Posterior cingulate gyrus (tissue), 11 donors: Measurements from ENCODE around the gene RET.

Source experiments
- DNase-seq, 10 donors: peaks; one replicate each; pipeline versions ENCODE4 v3.0.0 to v3.0.0-alpha.2; 2020 to 2021; ENCODE audit warnings: mixed read lengths in 3 of 10
- intact Hi-C: fragments of 100-400 bp; cut with DNase I; formaldehyde crosslinking; loops from one replicate; pipeline ENCODE4 v1.15.1; 2023

RET gene

DNA sequence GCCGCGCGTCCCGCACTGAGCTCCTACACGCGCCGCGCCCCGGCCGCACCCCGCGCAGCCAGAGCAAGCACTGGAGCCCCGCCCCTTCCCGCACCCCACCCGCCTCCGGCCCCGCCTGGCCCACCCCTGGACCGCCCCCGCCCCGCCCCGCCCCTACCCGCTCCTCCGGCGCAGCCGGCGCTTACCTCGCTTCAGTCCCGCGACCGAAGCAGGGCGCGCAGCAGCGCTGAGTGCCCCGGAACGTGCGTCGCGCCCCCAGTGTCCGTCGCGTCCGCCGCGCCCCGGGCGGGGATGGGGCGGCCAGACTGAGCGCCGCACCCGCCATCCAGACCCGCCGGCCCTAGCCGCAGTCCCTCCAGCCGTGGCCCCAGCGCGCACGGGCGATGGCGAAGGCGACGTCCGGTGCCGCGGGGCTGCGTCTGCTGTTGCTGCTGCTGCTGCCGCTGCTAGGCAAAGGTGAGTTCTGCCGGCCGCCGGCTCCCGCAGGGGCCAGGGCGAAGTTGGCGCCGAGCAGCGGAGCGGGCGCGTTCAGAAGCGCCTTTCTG is at the start of gene RET:
Gene RET, plus strand, starts transcription at position 194 of the 545 bp plus-strand sequence. Its CDS starts 190 bp downstream, at position 384.
- intact Hi-C loops: no loop called here
- DNase-seq: peak in 5 of 10 donors; percentile 26 to 90 (median 47)

- peak in 1 of 10 donors; percentile 41 for DNase-seq
- intact Hi-C loops: no loop called here
Measured at GRCh38 chr10:43027331-43027955, 49.4 kb upstream of the RET start.

DNA sequence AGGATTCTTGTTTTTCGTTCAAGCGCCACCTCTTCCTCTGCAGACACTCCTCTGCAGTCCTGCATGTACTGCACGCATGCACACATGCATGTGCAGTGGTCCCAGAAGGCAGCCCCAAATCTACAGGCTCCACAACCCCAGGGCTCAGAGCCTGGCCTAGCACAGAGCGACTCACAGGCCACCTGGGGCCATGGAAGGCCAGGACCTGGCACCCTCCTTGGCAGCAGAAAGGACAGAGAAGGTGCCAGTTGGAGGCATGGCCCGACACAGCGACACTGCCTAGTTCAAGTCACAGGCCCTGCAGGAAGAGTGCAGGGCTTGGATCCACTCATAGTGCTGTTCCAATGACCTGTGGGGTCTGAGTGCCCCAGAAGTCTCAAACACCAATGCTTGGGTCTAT is 48.7 kb upstream of the RET start:
- peak in 2 of 10 donors; percentile 29 to 58 for DNase-seq
- intact Hi-C loops: no loop called here

DNA sequence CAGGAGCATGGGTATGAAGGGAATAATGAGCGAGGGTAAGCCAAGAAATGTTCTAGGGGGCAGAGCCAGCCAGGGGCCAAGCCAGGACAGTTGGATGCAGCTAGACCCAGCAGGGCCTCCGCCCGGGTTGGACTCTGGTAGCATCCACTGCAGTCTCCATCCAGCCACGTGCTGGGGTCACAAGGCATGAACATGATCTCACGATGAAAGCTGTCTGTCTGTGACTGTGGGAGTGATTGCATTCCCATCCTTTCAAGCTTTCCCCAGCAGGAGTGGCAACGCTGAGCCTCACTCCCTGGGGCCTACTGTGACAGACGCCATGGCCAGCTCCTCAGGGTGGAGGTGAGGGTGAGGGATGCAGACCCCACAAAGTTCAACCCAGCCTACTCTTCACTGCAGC is 47.8 kb upstream of the RET start:
- no peak for DNase-seq
- intact Hi-C loops: no loop called here

DNA sequence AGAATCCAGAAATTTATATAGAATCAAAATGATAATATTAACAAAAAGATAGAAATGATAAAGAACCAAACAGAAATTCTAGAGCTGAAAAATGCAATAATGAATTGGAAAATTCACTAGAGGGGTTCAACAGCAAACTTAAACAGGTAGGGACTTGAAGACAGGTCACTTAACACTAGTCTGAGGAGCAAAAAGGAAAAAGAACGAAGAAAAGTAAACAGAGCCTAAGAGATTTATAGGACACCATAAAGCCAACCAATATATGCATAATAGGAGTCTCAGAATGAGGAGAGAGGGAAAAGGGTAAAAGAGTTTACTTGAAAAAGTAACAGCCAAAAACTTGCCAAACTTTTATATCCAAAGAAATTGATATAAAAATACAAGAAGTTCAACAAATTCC is 44.3 kb upstream of the RET start:
- intact Hi-C loops: no loop called here
- no peak for DNase-seq

GRCh38 chr10:43035800-43036199 is 41.1 kb upstream of the RET start:
- intact Hi-C loops: no loop called here
- no peak for DNase-seq

DNA sequence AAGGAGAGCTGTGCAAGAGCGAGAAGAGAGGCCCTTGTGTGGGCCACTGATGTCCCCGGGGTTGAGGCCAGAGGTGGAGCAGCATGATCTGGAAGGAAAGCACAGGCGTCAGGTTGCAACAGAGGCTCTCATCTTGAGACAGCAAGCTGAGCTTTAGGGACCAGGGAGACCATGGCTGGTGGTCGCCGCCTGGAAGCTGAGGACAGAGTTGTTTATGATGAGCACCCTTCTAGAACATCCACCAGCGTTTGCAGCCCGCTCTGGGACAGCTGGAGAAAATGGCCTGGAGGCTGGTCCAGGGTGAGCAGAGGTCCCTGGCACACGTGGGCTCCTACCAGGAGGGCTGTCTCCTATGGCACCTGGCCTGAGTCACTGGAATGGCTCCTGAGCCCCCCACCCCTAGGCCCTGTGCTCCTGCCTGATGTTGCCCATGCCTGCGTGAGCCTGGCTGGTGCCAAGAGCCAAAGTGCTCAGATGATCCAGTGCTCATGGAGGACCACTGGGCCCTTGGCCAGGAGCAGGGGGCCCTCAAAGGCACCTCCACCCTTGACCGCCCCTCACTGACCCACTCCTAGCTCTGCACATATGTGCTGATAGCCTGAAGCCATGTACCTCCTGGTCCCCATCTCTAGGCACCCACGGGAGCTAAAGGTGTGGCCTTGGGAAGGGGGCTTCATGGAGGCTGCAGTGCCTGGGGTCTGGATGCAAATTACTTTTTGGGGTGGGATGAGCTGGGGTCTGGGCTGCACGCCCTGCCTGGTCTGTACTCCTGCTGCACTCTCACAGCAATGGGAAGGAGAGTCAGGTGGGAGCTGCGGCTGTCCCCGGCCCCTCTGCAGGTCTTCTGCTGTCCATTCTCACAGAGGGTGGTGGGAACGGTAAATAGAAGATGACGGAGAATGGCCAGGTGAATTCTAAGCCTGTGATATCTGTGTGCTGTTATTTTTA is 40.1 kb upstream of the RET start:
- DNase-seq: peak in 3 of 10 donors; percentile 53 to 71 (median 65)
- intact Hi-C loops: no loop called here

DNA sequence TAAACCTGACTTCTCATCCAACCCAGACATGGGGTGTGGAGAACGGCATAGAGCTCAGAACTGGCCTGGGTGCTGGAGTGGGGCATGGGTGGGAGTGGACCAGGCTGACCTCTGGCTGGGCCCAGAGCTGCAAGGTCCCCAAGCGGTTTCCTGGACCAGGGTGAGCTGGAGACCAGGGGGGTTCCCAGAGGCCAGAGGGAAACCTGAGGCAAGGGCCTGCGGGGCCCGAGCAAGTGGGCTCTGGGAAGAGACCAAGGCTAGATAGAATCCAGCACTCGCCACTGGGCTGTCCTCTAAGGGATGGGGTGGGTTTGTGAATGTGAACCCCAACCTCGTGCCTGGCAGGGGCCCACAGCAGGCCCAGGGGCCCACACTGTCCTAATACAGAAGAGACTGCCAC is 39.4 kb upstream of the RET start:
- intact Hi-C loops: no loop called here
- DNase-seq: peak in 3 of 10 donors; percentile 9 to 62 (median 46)

DNA sequence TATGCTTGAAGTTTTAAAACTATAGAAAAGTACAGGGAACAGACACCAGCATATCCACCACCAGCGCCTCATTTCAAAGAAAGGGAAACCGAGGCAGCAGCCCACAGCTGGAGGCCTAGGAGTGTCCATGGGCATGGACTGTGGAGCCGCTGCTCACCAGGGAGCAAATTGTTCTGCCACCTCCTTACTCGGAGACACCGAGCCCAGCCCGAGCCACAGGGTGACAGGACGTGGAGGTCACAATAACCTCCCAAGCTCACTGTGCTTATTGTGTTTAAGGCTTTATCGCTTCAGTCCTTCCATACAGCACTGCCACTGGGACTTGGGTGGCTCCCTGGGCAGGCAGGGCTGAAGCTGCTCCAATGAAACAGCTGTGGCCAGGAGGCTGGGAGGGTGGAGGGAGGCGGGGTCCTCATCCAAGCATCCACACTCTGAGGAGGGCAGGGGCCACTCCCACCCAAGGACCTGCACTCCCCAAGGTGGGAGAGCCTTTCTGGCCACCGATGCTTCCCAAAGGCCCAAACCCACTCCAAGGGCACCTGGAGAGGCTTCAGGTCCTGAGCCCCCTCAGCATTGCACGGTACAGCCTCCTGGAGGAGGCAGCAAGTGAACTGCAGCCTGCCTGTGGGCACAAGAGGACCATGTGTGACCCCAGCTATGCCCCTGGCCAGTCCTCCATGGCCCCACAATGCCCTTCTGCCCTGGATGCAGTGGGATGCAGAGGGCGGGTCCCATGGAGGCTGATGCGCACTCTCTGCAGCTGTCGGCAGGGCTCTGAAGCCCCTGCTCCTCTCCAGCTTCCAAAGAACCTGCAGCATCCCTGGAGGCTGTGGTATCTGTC is 38.7 kb upstream of the RET start:
- DNase-seq: peak in 4 of 10 donors; percentile 5 to 70 (median 55)
- intact Hi-C loops: no loop called here

GRCh38 chr10:43038783-43039623 is 37.9 kb upstream of the RET start:
- peak in 3 of 10 donors; percentile 27 to 53 (median 52) for DNase-seq
- intact Hi-C loops: no loop called here

- intact Hi-C loops: no loop called here
Measured at GRCh38 chr10:43039624-43040481, 37.0 kb upstream of the RET start.

GRCh38 chr10:43040482-43041256 is 36.2 kb upstream of the RET start:
- intact Hi-C loops: no loop called here
- peak in 5 of 10 donors; percentile 5 to 70 (median 62) for DNase-seq

More at GRCh38 chr10:43039624-43040481, 37.0 kb upstream of the RET start:
- DNase-seq: peak in 4 of 10 donors; percentile 13 to 67 (median 50)

- intact Hi-C loops: no loop called here
- DNase-seq: peak in 4 of 10 donors; percentile 10 to 80 (median 67)
Measured at GRCh38 chr10:43041422-43042342, 35.2 kb upstream of the RET start.

GRCh38 chr10:43042503-43043341 is 34.1 kb upstream of the RET start:
- peak in 6 of 10 donors; percentile 2 to 69 (median 22) for DNase-seq
- intact Hi-C loops: no loop called here

DNA sequence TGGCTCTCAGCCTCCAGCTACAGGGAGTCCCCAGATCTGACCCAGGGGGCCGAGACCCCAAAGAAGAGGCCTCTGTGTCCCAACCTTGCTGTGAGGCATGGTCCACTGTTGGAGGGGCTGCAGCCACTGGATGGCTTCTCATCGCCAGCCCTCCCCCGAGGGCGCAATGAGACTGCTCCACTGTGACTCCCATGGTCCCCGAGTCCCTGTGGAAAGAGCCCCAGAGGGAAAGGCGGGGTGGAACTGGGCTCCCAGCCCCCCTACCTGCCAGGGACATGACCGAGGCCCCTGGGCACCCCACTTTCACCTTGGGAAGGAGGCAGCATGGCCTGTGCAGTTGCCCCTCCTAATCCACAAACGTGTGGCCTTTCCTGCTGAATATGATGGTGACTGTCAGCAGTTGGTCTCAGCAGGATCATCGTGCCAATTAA is 33.5 kb upstream of the RET start:
- DNase-seq: peak in 4 of 10 donors; percentile 16 to 57 (median 44)

More for the DNA sequence above, 33.5 kb upstream of the RET start:
- intact Hi-C loops: no loop called here
